HG02840 (cell line): ENCODE data around the gene CEBPZOS.
"Not testable (repeated sequence)": the region's sequence is repeated elsewhere in the genome, so short reads cannot be mapped to it uniquely, and the experiment has no call there.

Source experiments
- ATAC-seq: cut with Tn5 transposase; IDR thresholded peaks from one replicate; pipeline ENCODE4 v1.9.1; 2021; ENCODE audit warnings: mild to moderate bottlenecking, moderate library complexity, moderate number of reproducible peaks; ENCODE audit not compliant: unreplicated experiment, low FRiP score

Gene CEBPZOS

GRCh38 chr2:37190290-37190689, 6.0 kb upstream of the CEBPZOS start:
- ATAC-seq: no peak

- no peak for ATAC-seq
Observed at GRCh38 chr2:37191253-37191652, 5.0 kb upstream of the CEBPZOS start.

- ATAC-seq: no peak
Observed at GRCh38 chr2:37191747-37192146, 4.5 kb upstream of the CEBPZOS start.

GRCh38 chr2:37192551-37192950, 3.7 kb upstream of the CEBPZOS start:
- no peak for ATAC-seq

GRCh38 chr2:37195862-37196319, 405 bp upstream of the CEBPZOS start:
- not testable (repeated sequence) for ATAC-seq

- no peak for ATAC-seq
Observed at GRCh38 chr2:37198681-37199065, 2.4 kb downstream of the CEBPZOS start.

- ATAC-seq: no peak
Observed at GRCh38 chr2:37201208-37201607, 4.9 kb downstream of the CEBPZOS start.

- ATAC-seq: no peak
Observed at GRCh38 chr2:37201766-37202165, 5.5 kb downstream of the CEBPZOS start.

GRCh38 chr2:37203708-37204107, 7.4 kb downstream of the CEBPZOS start:
- no peak for ATAC-seq

- not testable (repeated sequence) for ATAC-seq
Observed at GRCh38 chr2:37205071-37205661, 8.9 kb downstream of the CEBPZOS start.

- no peak for ATAC-seq
Observed at GRCh38 chr2:37205689-37206341, 9.5 kb downstream of the CEBPZOS start.

GRCh38 chr2:37206760-37207159, 10.5 kb downstream of the CEBPZOS start:
- ATAC-seq: not testable (repeated sequence)

GRCh38 chr2:37211212-37211611, 14.9 kb downstream of the CEBPZOS start:
- ATAC-seq: no peak

GRCh38 chr2:37211939-37212338, 15.6 kb downstream of the CEBPZOS start:
- ATAC-seq: no peak

GRCh38 chr2:37215250-37215649, 19.0 kb downstream of the CEBPZOS start:
- no peak for ATAC-seq

GRCh38 chr2:37219046-37219445, 22.8 kb downstream of the CEBPZOS start:
- no peak for ATAC-seq

GRCh38 chr2:37223131-37223530, 26.8 kb downstream of the CEBPZOS start:
- ATAC-seq: no peak

- no peak for ATAC-seq
Observed at GRCh38 chr2:37224063-37224462, 27.8 kb downstream of the CEBPZOS start.

- ATAC-seq: not testable (repeated sequence)
Observed at GRCh38 chr2:37225129-37225528, 28.8 kb downstream of the CEBPZOS start.

- no peak for ATAC-seq
Observed at GRCh38 chr2:37226863-37227262, 30.6 kb downstream of the CEBPZOS start.

GRCh38 chr2:37228788-37229187, 32.5 kb downstream of the CEBPZOS start:
- ATAC-seq: no peak

- ATAC-seq: no peak
Observed at GRCh38 chr2:37230581-37230980, 34.3 kb downstream of the CEBPZOS start.
